Activated CD8-positive, alpha-beta memory T cell treated with anti-CD3 and anti-CD28 coated beads, Interleukin-2, amount 50 U/mL, for 24 hours (primary cell): Measurements from ENCODE around the gene PDE9A.

Experiments
- DNase-seq: peaks from one replicate; pipeline ENCODE4 v3.0.0-alpha.2; 2020; ENCODE audit errors: extremely low read depth

Gene PDE9A

GRCh38 chr21:42655796-42656770 lies 2.7 kb downstream of the PDE9A start:
- no peak for DNase-seq

- DNase-seq = no peak
Measured at GRCh38 chr21:42656872-42657271, 3.5 kb downstream of the PDE9A start.

DNA sequence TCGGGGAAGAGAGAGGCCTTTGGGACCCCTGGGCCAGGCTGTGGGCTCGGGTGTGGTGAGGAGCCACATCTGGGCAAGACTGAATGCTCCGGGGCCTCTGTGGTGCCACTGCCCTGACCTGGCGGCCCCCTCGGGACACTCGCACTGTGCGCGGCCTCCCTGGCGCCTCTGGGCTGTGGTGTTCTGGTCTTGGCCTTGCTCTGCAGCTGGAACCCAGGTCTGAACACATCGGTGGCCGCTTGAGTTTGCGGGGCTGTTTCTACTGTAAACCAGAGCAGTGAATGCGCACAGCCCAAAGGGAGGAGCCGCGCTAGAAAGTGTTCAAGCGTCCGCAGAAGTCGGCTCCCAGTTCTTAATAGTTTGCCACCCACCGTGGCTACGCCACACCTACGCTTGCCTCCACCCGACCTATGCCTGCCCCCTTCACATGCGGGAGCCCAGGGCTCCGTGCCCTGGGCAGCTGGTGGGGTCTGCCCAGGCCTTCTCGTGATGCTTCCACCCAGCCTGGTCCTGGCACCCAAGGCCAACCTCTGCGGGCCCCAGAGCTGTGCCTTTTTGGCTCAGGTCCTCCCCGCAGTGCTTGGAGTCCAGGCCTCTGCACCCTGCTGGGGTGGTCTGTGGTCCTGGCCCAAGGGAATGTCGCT lies 4.4 kb downstream of the PDE9A start:
- DNase-seq = no peak

- no peak for DNase-seq
Measured at GRCh38 chr21:42658320-42659105, 5.1 kb downstream of the PDE9A start.

GRCh38 chr21:42659416-42660117 lies 6.1 kb downstream of the PDE9A start:
- no peak for DNase-seq

DNA sequence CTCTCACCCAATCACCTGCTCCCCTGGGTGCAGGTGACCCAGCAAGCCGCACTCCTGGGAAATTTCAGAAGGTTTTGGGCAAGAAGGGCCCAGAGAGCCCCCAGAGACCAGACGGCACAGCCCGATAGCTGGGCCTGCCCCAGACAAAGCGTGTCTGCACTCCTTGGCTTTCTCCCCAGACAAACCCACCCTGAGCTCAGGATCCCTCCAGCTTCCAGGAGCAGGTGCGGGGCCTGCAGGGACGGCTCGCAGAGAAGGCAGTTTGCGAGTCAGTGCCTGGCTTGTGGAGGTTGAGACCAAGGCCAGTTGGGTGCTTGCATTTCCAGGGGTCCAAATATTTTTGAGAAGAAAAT lies 6.7 kb downstream of the PDE9A start:
- no peak for DNase-seq

DNA sequence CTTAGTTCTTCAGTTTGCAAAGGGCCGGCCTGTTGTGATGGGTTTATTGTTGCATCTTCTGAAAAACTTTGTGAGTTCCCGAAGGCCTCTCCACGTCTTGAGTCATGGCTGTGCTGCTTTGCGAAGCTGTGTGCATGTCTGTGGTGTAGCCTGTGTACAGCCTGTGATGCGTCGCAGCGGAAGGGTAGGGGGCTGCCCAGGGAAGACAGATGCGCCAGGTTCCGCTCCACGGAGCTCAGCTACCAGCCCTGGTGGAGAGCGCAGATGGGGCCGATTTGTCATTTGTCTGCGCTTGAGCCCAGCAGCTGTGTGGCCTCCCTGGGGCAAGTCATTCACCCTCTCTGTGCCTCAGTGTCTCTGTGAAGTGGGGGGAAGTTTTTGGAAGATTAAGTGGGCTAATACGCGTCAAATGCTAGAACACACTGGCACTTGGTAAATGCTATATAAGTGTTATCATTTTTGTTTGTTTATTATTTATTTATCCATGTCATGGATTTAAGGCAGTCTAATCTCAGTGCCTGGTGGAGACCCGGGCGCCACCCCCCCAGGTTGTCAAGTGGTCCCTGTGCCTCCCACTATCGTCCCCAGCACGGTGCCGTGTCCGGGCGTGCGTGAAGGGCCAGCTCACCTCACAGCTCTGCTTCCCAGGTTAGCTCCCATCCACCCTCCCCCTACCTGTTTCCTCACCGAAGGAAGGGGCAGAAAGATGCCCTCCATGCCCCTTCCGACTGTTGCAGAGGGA lies 8.4 kb downstream of the PDE9A start:
- DNase-seq = no peak

GRCh38 chr21:42662430-42663199 lies 9.2 kb downstream of the PDE9A start:
- no peak for DNase-seq

GRCh38 chr21:42663200-42663750 lies 9.9 kb downstream of the PDE9A start:
- no peak for DNase-seq

DNA sequence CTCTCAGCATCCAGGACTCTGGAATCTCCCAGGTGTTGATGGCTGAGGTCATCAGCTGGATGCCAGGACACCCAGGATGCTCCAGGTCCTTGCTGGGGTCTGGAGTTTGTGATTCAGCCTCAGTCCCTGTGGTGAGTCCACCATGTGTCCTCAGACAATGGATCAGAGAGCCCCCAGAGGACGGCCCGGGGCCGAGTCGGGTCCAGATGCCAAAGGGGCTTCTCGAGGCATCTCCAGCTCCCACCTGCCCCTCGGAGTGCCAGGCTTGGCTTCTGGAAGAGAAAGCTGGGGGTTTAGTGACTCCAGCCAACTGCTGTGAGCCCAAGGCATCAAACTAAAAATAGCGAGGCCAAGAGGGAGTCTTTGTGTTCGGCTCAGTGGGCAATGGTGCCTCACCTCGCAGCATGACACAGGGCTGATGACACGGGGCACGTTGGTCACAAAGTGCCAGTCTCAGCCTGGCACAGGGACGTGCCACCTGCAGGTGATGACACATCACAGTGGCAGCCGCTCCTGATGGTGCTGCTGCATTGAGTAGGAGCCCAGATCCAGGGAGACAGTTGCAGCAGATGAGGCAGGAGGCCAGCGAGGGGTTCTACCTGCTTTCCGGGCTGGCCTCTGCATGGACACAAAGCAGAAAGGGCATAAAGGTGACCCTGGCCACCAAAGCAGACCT lies 10.6 kb downstream of the PDE9A start:
- DNase-seq = no peak

GRCh38 chr21:42664614-42665013 lies 11.2 kb downstream of the PDE9A start:
- DNase-seq = no peak

- no peak for DNase-seq
Measured at GRCh38 chr21:42665026-42665425, 11.6 kb downstream of the PDE9A start.

- no peak for DNase-seq
Measured at GRCh38 chr21:42665484-42665883, 12.1 kb downstream of the PDE9A start.

DNA sequence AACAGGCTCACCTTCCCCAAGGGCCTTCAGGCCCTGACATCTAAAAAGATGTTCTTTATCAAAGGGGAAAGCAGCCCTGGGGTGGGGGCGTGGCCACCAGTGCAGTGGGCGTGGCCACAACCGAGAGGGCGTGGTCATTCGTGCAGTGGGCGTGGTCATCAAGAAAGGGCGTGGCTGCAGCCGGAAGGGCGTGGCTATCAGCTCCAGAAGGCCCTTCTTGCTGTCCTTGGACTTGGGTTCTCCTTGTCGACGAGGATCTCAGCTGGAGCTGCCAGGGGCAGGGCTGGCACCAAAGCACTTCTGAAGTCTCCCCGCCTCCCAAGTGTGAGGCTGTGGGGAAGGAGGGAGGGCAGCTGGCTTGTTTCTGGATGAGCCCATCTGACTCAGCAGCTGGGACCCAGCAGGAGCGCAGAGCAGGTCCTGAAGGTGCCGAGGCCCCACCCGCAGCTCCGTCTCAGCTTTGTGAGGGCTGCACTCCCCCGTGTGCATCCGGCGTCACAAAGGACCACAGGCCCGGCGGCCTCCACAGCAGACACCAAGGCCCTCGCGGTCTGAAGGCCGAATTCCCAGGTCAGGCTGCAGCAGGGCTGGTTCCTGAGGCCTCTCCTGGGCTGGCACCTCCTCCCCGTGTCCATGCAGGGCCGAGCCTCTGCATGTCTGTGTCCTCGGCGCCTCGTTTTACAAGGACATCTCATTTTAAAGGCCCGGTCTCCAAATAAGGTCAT lies 12.8 kb downstream of the PDE9A start:
- DNase-seq = no peak

DNA sequence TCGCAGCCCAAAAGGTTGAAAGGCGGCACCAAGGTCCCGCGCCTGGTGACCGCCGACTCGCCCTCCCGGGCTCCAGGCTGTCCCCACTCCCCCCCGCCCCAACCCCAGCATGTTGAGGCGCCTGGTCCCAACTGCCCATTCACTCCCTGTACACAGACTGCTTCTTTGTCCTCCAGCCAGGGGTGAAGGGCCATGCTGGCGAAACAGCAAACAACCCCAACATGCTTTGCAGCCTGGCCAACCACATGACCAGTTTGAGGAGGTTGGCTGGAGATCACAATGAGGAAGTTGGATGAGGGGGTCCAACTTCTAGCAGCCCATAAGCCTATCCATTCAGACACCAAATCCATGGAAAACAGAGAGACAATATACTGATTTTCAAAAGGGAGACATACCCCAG lies 13.5 kb downstream of the PDE9A start:
- DNase-seq = no peak

DNA sequence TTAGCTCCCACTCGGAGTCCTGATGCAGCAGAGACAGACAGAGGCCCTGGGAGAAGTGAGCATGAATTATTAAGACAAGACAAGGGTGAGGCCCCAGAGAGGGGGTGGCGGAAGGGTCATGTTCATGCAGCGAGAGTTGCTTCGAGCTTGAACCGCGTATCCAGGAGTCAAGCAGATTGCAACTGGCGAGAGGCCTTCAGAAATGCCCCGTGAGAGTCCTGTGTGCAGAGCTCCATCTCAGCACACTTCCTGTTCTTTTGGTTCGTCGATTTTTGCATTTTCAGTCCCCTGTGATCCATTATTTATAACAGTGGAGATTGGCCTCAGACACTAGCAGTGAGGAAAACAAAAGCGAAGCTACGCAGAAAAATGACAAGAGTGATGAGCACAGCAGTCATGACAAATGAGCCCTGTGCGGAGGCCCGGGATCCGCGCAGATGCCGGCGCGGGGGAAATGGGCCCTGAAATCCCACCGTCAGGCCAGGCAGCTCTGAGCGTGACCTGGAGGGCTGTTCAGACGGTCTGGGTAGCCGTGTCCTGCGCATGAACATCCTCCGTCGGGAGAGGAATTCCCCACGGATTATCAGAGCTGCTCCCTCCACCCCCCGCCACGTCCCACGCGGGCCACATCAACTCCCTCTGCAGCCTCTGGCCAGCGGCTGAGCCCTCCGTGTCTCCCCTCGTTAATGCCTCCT lies 15.0 kb downstream of the PDE9A start:
- no peak for DNase-seq

GRCh38 chr21:42669041-42669440 lies 15.6 kb downstream of the PDE9A start:
- no peak for DNase-seq
